K562 (cell line): ENCODE data around the gene USP20. TPM values are rescaled to one million over a fixed set of nuclear protein-coding genes. Genes with fewer than 3 reads are reported as not detected.

Experiments
- ATF6 ChIP-seq: sonication (generic); formaldehyde crosslinking; IDR thresholded peaks from 2 replicates; pipeline ENCODE4 v1.4.0; 2020; ENCODE audit warnings: mild to moderate bottlenecking, missing genetic modification reagents
- CHCHD3 ChIP-seq: fragments of 250-450 bp; sonication (Bioruptor Pico); IDR thresholded peaks from 2 replicates; pipeline ENCODE4 v2.1.2; 2022; ENCODE audit warnings: mild to moderate bottlenecking
- DEAF1 ChIP-seq: fragments of 450-650 bp; formaldehyde crosslinking; IDR thresholded peaks from 2 replicates; pipeline ENCODE4 v1.4.0; 2020; ENCODE audit warnings: mild to moderate bottlenecking, moderate library complexity
- GATAD2B ChIP-seq: fragments of 450-650 bp; IDR thresholded peaks from 2 replicates; pipeline ENCODE4 v1.6.1; 2017; ENCODE audit warnings: mild to moderate bottlenecking, borderline replicate concordance
- PRDM10 ChIP-seq: fragments of 450-650 bp; IDR thresholded peaks from 2 replicates; pipeline ENCODE4 v1.6.1; 2018; ENCODE audit not compliant: partially characterized antibody
- SMARCE1 ChIP-seq: fragments of 450-650 bp; IDR thresholded peaks from 2 replicates; pipeline ENCODE4 v1.7.1; 2016; ENCODE audit warnings: mild to moderate bottlenecking
- SNAPC5 ChIP-seq: fragments of 250-450 bp; sonication (Bioruptor Pico); IDR thresholded peaks from 2 replicates; pipeline ENCODE4 v1.8.0; 2021; ENCODE audit warnings: moderate library complexity, mild to moderate bottlenecking, inconsistent platforms
- ZNF274 ChIP-seq: IDR thresholded peaks from 2 replicates; pipeline ENCODE4 v1.6.1; 2011; ENCODE audit warnings: low read depth, mild to moderate bottlenecking, low read length, moderate library complexity, borderline replicate concordance
- ZNF639 ChIP-seq, 2 experiments: fragments of 200-800 bp in 1 of 2; sonication (Bioruptor generic) in 1 of 2; sonication (generic) in 1 of 2; formaldehyde crosslinking in 1 of 2; IDR thresholded peaks in 1 of 2; conservative IDR thresholded peaks in 1 of 2; 2 replicates each; pipeline versions ENCODE4 v1.5.0 to v1.6.1; 2016 to 2020; ENCODE audit warnings: missing compliant biosample characterization in 1 of 2, missing genetic modification characterization in 1 of 2, missing genetic modification reagents in 1 of 2
- polyA plus RNA-seq, 8 experiments: library from polyadenylated mRNA; depleted of rRNA in 4 of 8; stranded (reverse) in 5 of 8; unstranded in 3 of 8; fragments of >200 nt; fragmentation: Nextera tagmentation in 2 of 8; fragmentation: Illumina TruSeq in 1 of 8; extraction: Ambion mirVana in 2 of 8; extraction: Trizol in 1 of 8; gene quantifications; 2 replicates each; pipeline versions ENCODE4 v1.2.1 to v1.2.3, GENCODE V29; 2011 to 2014; ENCODE audit warnings: inconsistent platforms in 1 of 8, missing spikeins in 1 of 8
- total RNA-seq, 7 experiments: library from RNA; depleted of rRNA in 6 of 7; stranded (reverse); fragments of >200 nt in 6 of 7; fragmentation: Illumina TruSeq in 2 of 7; extraction: Trizol in 2 of 7; gene quantifications; 2 replicates each; pipeline versions ENCODE4 v1.2.1 to v1.2.3, GENCODE V29; 2011 to 2021; ENCODE audit warnings: low replicate concordance in 1 of 7

The USP20 gene
- total and polyA plus RNA-seq, 9 of the 15 experiments (the other 6 are each of a cell fraction or from before 2014, with no cell fraction given) = 1.9 to 136 (median 49.1) TPM

GRCh38 chr9:129885670-129886106, 50.4 kb downstream of the USP20 start (continued):
- TF ChIP-seq SMARCE1 (no peak), ATF6 (CRISPR knock-in tag) (no peak), PRDM10 (no peak), GATAD2B (no peak), CHCHD3 (CRISPR knock-in tag) (no peak), ZNF639 (CRISPR knock-in tag; conservative IDR thresholded peaks at IDR 0.05 in 1 of 2, IDR thresholded peaks at IDR 0.05 in 1 of 2) (no peak), SNAPC5 (CRISPR knock-in tag) (no peak), ZNF274 (no peak), DEAF1 (peak; percentile 97)
